NCI-H2196 (cell line): ENCODE measurements around the gene BTN1A1.
A peak's percentile ranks its signal among the peaks of the same experiment; 100 is the strongest.
"Not testable (repeated sequence)": the region's sequence is repeated elsewhere in the genome, so short reads cannot be mapped to it uniquely, and the experiment has no call there.

ENCODE experiments used
- DNase-seq: peaks from one replicate; lab custom pipeline; 2025; ENCODE audit not compliant: unreplicated experiment; lab: John Stamatoyannopoulos, UW

BTN1A1 gene

DNA sequence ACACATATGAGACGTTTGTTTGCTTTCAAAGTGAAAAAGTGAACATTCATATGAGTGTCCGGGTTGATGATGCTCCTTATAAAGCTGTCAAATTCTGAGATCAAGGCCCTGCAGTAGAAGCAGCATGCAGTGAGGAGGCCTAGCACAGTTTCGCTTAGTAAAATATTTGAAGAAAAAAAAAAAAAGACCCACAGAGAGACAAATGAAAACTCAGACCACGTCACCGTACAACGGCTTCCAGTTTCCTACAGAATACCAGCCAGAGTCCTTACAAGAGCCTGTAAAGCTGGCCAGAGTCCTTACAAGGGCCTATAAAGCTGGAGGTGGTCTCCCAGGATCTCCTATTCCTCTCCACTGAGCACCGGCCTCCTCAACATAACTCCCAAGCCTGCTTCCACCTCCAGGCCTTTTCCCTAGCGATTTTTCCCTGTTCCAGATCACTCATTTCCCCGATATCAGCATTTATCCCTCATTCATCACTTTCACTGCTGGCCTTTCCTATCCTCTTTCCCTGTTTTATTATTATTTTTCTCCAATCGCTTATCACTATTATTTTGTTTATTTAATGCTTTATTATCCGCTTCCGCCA lies 36.6 kb downstream of the BTN1A1 start:
- no peak for DNase-seq

DNA sequence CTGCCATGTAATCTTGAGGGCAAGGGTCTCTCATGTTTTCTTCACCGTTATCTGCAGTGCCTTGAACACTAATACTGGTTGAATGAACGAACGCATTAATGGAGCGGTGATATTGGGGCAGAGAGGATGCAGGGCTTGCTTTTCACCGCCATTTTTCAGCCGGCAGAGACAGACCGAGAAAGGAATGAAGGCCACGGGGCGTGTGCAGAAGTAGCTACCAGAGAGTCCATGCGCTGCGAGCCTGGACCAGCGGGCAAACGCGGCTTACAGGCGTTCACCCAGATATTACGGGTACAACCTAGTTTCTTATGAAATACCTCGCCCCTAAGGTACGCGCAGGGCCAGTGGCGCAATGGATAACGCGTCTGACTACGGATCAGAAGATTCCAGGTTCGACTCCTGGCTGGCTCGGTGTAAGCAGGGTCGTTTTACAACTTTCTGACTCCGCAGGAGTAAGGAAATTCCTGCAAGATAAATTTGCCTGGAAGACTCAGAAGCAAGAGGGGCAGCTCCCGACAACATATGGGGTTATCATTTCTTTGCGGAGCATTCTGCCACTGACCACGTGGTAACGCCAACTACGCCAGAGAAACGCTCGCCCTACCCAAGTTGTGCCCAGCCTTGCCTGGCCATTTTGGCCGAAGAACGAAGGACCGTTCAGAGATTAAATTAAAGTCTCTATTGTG lies 37.2 kb downstream of the BTN1A1 start:
- DNase-seq = peak; percentile 89

DNA sequence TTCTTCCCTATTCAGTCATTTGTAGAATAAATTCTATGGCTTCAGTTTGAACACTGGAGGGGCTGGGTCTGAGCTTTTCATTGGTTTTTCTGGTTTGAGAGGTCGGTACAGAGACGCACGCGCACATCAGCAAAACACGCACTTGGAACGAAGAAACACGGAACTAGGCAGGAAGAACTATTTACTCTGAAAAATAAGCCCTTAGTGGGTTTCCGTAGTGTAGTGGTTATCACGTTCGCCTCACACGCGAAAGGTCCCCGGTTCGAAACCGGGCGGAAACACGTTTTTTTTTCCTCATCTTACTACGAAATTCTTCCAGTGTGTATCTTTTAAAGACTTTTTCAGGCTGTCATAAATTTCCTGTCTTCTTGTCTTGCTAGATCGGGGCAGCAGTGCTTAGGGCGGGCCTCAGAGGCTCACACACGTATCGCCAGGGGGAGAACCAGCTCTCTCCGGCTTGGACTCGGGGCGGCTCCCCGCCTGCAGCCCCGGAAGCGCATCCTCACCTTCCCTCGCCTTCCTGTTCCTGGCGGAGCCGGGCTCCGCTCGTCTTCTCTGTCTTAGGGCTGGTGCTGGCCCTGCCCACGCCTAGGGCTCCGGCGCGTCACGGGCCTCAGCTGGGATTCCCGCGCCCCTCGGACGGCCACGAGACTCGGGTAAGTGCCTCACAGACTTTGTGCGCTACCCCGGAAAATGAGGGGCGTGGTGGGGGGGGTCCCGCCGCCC lies 37.9 kb downstream of the BTN1A1 start, which contains the start of gene HMGN4:
Gene HMGN4, plus strand, starts transcription at position 521 of the 726 bp plus-strand sequence. CDS start 6,841 bp downstream, outside the sequence.
- peak; percentile 87 for DNase-seq

DNA sequence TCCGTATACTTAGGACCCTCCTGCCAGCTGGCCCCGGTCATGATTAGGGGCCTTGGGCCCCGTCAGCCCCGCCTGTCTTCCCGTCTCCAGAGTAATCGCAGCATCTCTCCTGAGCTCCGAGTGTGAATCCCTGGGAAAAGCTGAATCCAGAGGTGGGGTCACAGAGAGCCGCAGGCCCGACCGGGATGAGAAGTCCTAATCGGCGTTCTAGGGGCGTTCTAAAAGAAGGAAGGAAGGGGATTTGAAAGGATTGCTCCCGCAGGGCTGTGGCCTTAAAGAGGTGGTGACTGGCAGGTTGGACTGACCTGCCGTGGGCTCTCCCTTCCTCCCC lies 38.4 kb downstream of the BTN1A1 start:
- DNase-seq = no peak

DNA sequence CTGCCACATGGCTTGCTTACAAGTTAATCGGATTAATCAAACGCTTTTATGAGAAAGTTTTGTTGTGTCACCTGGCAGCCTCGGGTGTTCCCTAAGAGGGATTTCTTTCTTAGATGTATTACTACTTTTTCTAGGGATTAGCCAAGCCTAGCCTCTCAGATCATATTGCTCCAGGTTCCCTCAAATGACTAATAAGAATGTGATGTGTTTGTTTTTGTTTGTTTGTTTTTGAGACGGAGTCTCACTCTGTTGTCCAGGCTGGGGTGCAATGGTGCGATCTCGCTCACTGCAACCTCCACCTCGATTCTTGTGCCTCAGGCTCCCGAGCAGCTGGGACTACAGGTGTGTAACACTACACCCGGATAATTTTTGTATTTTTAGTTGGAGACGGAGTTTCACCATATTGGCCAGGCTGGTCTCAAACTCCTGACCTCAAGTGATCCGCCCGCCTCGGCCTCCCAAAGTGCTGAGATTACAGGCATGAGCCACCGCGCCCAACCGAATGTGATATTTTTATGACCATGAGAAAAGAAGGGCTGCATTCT lies 39.0 kb downstream of the BTN1A1 start:
- DNase-seq = no peak

DNA sequence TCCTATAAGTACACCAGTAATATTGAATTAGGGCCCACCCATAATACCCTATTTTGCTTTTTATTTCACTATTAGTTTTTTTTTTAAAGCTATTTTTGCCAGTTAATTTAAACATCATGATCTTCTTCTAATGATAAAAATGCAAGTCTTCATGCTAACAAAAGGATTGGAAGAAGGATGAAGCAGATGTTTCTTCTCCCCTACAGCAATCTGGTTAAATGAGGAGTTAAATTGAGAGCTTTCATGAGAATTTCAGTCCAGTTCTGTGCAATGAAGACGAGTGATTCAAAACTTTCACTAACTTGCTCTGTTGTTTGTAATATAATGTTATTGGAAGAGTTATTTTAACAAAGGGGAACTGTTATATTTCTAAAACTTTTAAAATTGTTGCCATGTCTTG lies 41.5 kb downstream of the BTN1A1 start:
- no peak for DNase-seq

DNA sequence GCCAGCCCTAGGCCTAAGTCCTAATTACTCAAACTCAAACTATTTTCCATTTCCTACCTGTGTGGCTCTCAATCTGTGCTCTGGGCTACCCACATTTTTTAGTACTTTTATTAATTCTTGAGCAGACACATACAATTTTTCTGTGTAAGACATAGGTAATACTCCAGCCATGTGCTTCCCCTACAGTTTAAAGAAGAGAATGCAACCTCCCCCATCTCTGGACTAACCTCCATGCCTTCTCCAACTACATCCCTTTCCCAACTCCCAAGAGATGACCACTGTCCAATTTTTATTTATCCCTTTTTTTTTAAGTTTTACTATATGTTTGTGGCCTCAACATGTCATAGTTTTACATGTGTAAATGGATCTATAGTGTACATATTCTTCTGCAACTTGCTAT lies 43.9 kb downstream of the BTN1A1 start:
- peak; percentile 7 for DNase-seq

DNA sequence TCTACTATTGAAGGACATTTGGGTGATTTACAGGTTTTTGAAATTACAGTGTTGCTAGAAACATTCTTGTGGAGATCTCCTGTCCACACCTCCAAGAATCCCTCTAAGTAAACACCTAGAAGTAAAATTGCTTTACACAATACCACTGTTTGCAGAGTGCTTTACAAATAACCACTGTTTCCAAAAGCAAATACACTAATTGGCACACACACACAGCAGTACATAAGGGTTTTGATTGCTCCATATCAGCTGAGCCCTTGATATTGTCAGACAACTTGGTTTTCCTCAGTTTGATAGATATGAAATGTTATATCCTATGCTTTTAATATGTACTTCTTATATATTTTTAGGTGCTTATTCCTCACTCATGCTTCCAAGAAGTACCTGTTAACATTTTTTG lies 44.4 kb downstream of the BTN1A1 start:
- no peak for DNase-seq

DNA sequence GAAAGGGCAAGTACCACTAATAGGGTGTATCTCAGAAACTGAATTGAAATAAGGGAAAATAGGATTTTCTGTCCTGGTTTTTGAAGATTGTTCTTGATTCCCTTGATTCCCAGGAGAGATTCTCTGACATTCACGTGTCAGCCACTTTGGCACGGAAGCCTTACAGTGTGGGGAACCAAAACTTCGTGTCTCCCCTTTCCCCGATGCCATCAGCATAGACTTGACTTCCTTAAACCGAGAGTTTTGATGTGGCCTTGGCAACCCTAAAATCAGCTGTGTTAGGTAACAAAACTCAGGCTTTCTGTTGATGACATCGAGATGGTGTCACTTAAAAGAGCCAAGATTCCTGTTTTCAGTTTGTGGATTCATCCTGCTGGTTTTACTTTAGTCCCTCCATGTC lies 45.5 kb downstream of the BTN1A1 start:
- DNase-seq = no peak

DNA sequence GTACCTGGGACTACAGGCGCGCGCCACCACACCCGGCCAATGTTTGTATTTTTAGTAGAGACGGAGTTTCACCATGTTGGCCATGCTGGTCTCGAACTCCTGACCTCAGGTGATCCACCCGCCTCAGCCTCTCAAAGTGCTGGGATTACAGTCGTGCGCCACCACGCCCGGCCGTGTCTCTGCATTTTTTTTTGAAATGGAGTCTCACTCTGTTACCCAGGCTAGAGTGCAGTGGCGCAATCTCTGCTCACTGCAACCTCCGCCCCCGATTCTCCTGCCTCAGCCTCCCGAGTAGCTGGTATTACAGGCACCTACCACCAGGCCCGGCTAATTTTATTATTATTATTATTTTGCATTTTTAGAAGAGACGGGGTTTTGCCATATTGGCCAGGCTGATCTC lies 47.3 kb downstream of the BTN1A1 start:
- not testable (repeated sequence) for DNase-seq

DNA sequence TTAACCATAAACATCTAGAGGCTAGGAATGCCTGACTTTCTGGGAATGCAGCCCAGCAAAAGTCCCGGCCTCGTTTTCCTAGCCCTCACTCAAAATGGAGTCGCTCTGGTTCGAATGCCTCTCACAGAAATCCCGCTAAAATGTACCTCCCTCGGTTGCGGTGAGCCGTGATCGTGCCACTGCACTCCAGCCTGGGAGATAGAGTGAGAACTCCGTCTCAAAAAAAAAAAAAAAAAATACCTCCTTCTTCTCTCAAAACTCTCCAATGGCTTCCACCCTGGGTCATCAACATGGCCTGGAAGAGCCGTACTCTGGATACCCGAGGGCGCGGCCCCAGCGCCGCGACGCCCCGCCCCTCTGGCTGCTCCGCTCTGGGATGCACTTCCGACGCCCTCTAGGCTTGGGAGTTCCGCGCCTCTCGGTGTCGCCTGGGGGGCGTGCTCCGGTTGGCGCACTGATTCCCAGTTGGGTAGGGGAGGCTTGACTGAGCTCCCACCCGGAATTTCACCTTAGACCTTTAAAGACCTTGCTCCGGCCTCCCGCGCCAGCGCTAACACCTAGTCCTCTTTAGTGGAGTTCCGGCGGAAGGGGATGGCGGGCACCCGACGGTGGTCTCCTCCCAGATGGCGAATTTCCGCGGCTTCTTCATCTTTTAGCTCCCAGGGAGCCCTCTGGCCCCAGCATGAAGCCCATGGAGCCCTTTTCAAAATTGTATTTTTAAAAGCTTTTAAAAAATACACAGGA lies 50.3 kb downstream of the BTN1A1 start:
- DNase-seq = no peak

DNA sequence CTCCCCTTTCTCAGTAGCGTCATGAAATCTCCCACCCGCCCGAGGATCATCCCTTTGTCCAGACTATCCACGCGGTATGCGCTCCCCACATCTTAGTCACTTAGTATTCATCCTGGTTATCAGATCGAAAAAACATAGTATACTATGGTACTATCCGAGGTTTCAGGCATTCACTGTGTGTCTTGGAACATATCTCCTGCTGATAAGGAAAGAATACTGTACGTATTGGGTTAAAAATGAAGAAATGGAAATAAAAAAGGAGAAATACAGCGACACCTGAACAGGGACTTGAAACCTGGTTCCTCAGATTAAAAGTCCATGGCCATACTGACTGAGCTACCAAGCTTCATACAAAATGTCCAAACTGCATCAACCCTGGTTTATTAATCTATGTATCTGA lies 52.1 kb downstream of the BTN1A1 start:
- DNase-seq = no peak

DNA sequence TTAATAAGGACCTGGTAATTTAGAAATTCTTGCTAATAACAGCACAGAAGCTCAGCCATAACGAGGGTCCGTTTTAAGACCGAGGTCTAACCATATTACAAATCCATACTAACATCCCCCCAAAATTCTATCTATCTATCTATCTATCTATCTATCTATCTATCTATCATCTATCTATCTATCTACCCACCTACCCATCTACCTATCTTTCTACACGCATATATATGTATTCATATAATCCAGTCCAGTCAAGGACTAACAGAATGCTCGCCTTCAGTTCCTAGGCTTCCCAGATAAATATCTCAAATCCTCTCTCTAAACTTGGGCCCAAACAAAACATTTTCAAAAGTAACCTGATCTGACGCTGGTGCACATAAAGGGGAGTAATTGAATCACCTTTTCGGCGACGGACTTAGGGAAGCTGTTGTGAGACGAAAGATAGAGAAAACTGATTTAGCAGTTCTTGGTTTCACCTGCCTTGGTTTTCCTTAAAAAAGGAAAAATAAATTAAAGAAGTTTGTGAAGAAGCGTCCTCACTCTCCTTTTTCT lies 52.6 kb downstream of the BTN1A1 start:
- no peak for DNase-seq

DNA sequence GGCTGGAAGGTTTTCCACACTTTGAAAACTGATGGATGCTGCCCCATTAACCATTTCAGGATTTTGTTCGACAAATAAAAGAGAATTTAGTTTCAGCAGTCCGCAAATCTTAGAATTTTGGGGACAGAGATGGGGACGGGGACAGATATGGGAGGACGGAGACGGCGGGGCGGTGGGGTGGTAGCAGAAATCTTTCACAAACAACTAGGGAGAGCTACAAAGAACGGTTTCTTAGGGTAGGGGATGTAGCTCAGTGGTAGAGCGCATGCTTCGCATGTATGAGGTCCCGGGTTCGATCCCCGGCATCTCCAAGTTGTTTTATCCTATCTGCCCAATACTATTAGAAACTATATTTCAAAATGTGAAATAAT lies 53.1 kb downstream of the BTN1A1 start:
- peak; percentile 56 for DNase-seq

DNA sequence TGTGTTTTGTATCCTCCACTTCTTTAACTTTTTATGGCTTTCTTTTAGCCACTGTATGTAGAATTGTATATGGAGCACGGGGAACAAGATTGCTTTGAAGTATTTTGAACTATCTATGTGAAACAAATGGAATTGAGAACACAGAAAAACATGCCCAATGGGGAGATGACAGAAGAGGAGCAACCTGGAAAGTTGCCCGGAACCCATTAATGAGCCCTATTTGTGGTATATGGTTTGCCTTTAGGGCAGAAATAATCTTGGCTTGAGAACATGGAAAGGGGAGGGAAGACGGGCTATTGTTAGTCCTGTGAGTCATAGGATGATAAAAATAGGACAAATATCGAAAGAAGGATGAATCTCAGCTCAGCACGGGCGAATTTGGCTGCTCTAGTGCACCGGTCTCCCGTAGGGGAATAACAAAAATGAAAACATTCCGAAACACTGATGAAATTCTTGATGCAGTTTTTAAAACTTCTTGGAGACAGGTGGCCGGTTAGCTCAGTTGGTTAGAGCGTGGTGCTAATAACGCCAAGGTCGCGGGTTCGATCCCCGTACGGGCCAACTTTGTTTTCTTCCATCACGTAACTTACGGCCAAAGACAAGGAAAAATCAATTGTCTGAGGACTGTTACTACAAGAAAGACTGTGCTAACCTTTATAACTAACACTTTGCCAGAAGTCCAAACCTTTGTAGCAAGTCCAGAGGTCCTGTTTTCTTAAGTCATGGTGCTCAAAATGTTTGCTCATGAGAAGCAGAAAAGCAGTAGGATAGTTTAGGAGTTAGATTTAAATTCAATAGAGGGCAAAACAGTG lies 53.7 kb downstream of the BTN1A1 start:
- DNase-seq = peak; percentile 75

DNA sequence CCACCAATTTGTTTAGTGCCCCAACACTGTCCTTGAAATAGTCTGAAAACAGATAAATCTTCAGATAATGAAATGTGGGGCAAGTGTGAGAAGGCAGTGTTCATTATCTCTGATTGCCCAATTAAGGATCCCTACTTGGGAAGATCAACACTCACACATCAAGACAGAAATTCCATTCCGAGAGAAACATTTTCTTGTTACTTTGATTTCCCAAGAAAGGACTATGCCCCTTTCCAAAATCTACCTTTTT lies 54.3 kb downstream of the BTN1A1 start:
- DNase-seq = no peak

DNA sequence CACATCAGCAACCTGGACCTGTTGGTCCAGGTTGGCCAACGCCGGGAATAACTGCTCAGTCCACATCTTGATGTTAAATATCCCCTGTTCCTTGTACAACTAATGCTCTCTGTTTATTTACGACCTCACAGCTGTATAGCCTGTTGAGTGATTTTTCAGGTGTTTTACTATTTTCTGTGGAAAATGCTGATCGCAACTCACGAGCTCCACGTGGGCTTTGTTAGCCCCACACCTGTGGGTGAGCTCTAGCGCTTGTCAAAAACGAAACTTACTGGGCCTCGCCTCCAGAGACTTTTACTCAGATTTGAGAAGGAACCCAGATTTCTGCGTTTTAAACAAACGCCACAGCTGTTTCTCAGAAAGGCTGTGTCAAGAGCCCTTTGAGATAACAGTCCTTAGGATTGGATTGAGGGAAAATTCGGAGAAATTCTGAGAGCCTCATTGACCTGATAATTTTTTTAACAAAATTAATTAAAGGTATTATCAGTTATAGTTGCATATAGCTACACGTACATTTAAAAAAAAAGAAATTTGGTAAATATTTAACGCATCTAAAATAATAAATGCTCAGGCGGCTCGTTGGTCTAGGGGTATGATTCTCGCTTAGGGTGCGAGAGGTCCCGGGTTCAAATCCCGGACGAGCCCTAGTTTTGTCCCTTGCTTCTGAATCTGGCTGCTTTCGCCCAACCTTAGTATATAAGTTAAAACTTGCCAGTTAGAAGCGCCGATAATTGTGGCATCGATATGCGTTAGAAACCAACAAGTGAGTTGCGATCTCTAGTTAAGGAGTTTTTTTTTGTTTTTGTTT lies 54.8 kb downstream of the BTN1A1 start:
- DNase-seq = no peak

DNA sequence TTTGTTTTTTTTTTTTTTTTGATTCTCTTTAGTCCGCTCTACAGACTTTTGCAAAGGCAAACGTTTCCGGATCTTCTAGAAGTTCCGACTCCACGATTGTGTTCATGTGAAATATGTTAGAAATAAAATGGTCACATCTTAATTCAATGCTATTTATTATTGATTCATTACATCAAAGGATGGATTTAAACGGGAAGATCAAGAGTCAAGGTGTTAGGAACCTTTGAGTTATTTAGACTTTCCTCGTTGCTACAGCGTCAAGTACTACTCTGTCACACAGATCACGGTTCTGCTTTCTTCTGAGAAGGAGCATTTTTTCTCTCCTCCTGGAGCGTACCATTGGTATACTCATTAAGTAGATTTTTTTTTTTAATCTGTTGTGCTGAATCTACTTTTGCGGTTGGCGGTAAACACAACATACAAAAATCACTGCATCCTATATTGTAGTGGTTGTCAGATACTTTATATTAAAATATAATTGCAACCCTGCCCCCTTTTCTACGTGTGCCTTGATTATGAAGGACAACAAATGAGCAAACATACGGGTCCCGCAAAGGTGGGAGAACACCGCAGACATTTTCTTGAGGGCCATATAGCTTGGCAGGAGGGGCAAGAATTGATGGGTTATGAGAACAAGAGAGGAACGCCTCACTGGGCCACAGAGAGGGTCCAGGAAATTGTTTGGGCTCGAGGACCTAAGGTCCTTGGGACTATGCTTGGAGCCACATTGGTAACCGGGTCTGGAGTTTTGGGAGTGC lies 55.6 kb downstream of the BTN1A1 start:
- no peak for DNase-seq
